HepG2 (cell line): Measurements from ENCODE around the gene CAMK1D.

ENCODE experiments used
- ADNP ChIP-seq: sonication (generic); formaldehyde crosslinking; IDR thresholded peaks from 2 replicates; pipeline ENCODE4 v1.4.0; 2020; ENCODE audit warnings: missing genetic modification reagents
- CTCF ChIP-seq: sonication (generic); formaldehyde crosslinking; IDR thresholded peaks from 2 replicates; pipeline ENCODE4 v1.5.0; 2020; ENCODE audit warnings: mild to moderate bottlenecking, missing genetic modification reagents, moderate library complexity
- EZH2 ChIP-seq: conservative IDR thresholded peaks from 2 replicates; pipeline ENCODE4 v1.6.1; 2012; ENCODE audit warnings: mild to moderate bottlenecking, low read depth, low read length, moderate library complexity
- TRIM24 ChIP-seq: sonication (generic); formaldehyde crosslinking; IDR thresholded peaks from 2 replicates; pipeline ENCODE4 v1.8.0; 2022; ENCODE audit warnings: mild to moderate bottlenecking, missing genetic modification reagents

- TF ChIP-seq EZH2 (no peak), ADNP (CRISPR knock-in tag) (no peak), CTCF (CRISPR knock-in tag) (no peak), TRIM24 (CRISPR knock-in tag) (no peak)
Observed at GRCh38 chr10:12327476-12327875, 21.9 kb upstream of the CAMK1D start.
